ENCODE results near the gene KRTAP4-2.
"Not testable (repeated sequence)": the region's sequence is repeated elsewhere in the genome, so short reads cannot be mapped to it uniquely, and the experiment has no call there.

KRTAP4-2 gene

GRCh38 chr17:41160190-41160589, 17.8 kb downstream of the KRTAP4-2 start:
- not testable (repeated sequence) for H3K4me1 ChIP-seq (ENCODE audit: control insufficient read depth in 1 of 2, insufficient read depth in 2 of 2, low read length in 2 of 2); H3K4me3 ChIP-seq (ENCODE audit: low read depth in 1 of 2, low read length in 2 of 2); H3K36me3 ChIP-seq (ENCODE audit: control insufficient read depth in 1 of 2, insufficient read depth in 2 of 2, low read length in 2 of 2); H3K27me3 ChIP-seq (ENCODE audit: low read depth, low read length); H3K9me3 ChIP-seq (ENCODE audit: control insufficient read depth in 1 of 2, low read length in 2 of 2); H3K27ac ChIP-seq (ENCODE audit: low read length)

GRCh38 chr17:41153856-41154255, 24.2 kb downstream of the KRTAP4-2 start:
- H3K9me3 ChIP-seq (ENCODE audit: control insufficient read depth in 1 of 2, low read length in 2 of 2) = no peaks in the 10 kb centered on the region
- H3K27me3 ChIP-seq (ENCODE audit: low read depth, low read length) = no peaks in the 10 kb centered on the region
- no peaks in the 10 kb centered on the region for H3K4me1 ChIP-seq (ENCODE audit: control insufficient read depth in 1 of 2, insufficient read depth in 2 of 2, low read length in 2 of 2)
- no peak overlapping the region for H3K4me3 ChIP-seq (ENCODE audit: low read depth in 1 of 2, low read length in 2 of 2)
- H3K27ac ChIP-seq (ENCODE audit: low read length) = no peak overlapping the region
- no peaks in the 10 kb centered on the region for H3K36me3 ChIP-seq (ENCODE audit: control insufficient read depth in 1 of 2, insufficient read depth in 2 of 2, low read length in 2 of 2)

- no peak overlapping the region for H3K27ac ChIP-seq (ENCODE audit: low read length)
- H3K4me3 ChIP-seq (ENCODE audit: low read depth in 1 of 2, low read length in 2 of 2) = no peak overlapping the region
- H3K36me3 ChIP-seq (ENCODE audit: control insufficient read depth in 1 of 2, insufficient read depth in 2 of 2, low read length in 2 of 2) = no peaks in the 10 kb centered on the region
- H3K27me3 ChIP-seq (ENCODE audit: low read depth, low read length) = no peaks in the 10 kb centered on the region
- no peaks in the 10 kb centered on the region for H3K9me3 ChIP-seq (ENCODE audit: control insufficient read depth in 1 of 2, low read length in 2 of 2)
- H3K4me1 ChIP-seq (ENCODE audit: control insufficient read depth in 1 of 2, insufficient read depth in 2 of 2, low read length in 2 of 2) = no peaks in the 10 kb centered on the region
Observed at GRCh38 chr17:41151525-41151924, 26.5 kb downstream of the KRTAP4-2 start.

- no peaks in the 10 kb centered on the region for H3K9me3 ChIP-seq (ENCODE audit: control insufficient read depth in 1 of 2, low read length in 2 of 2)
- H3K36me3 ChIP-seq (ENCODE audit: control insufficient read depth in 1 of 2, insufficient read depth in 2 of 2, low read length in 2 of 2) = no peaks in the 10 kb centered on the region
- H3K27ac ChIP-seq (ENCODE audit: low read length) = no peak overlapping the region
- H3K4me1 ChIP-seq (ENCODE audit: control insufficient read depth in 1 of 2, insufficient read depth in 2 of 2, low read length in 2 of 2) = no peaks in the 10 kb centered on the region
- H3K4me3 ChIP-seq (ENCODE audit: low read depth in 1 of 2, low read length in 2 of 2) = no peak overlapping the region
- no peaks in the 10 kb centered on the region for H3K27me3 ChIP-seq (ENCODE audit: low read depth, low read length)
Observed at GRCh38 chr17:41150026-41150425, 28.0 kb downstream of the KRTAP4-2 start.

GRCh38 chr17:41149652-41149985, 28.4 kb downstream of the KRTAP4-2 start, which contains the start of gene KRTAP4-5:
TSS of gene KRTAP4-5 (minus strand) at chr17:41149825. CDS start at chr17:41149767, 58 bp downstream.
- H3K9me3 ChIP-seq (ENCODE audit: control insufficient read depth in 1 of 2, low read length in 2 of 2) = no peaks in the 10 kb centered on the region
- no peak within 1 kb of the TSS for H3K4me3 ChIP-seq (ENCODE audit: low read depth in 1 of 2, low read length in 2 of 2)
- no peaks in the 10 kb centered on the region for H3K27me3 ChIP-seq (ENCODE audit: low read depth, low read length)
- H3K4me1 ChIP-seq (ENCODE audit: control insufficient read depth in 1 of 2, insufficient read depth in 2 of 2, low read length in 2 of 2) = no peaks in the 10 kb centered on the region
- H3K27ac ChIP-seq (ENCODE audit: low read length) = no peak within 1 kb of the TSS
- no peaks in the 10 kb centered on the region for H3K36me3 ChIP-seq (ENCODE audit: control insufficient read depth in 1 of 2, insufficient read depth in 2 of 2, low read length in 2 of 2)

- not testable (repeated sequence) for H3K9me3 ChIP-seq (ENCODE audit: control insufficient read depth in 1 of 2, low read length in 2 of 2); H3K4me1 ChIP-seq (ENCODE audit: control insufficient read depth in 1 of 2, insufficient read depth in 2 of 2, low read length in 2 of 2); H3K27ac ChIP-seq (ENCODE audit: low read length); H3K27me3 ChIP-seq (ENCODE audit: low read depth, low read length); H3K36me3 ChIP-seq (ENCODE audit: control insufficient read depth in 1 of 2, insufficient read depth in 2 of 2, low read length in 2 of 2); H3K4me3 ChIP-seq (ENCODE audit: low read depth in 1 of 2, low read length in 2 of 2)
Observed at GRCh38 chr17:41148971-41149651, 28.9 kb downstream of the KRTAP4-2 start.

- no peaks in the 10 kb centered on the region for H3K27me3 ChIP-seq (ENCODE audit: low read depth, low read length)
- H3K27ac ChIP-seq (ENCODE audit: low read length) = no peak overlapping the region
- peaks cover 5 to 9% of the 10 kb centered on the region in 2 donors for H3K9me3 ChIP-seq (ENCODE audit: control insufficient read depth in 1 of 2, low read length in 2 of 2)
- H3K4me1 ChIP-seq (ENCODE audit: control insufficient read depth in 1 of 2, insufficient read depth in 2 of 2, low read length in 2 of 2) = no peaks in the 10 kb centered on the region
- H3K4me3 ChIP-seq (ENCODE audit: low read depth in 1 of 2, low read length in 2 of 2) = no peak overlapping the region
- H3K36me3 ChIP-seq (ENCODE audit: control insufficient read depth in 1 of 2, insufficient read depth in 2 of 2, low read length in 2 of 2) = no peaks in the 10 kb centered on the region
Observed at GRCh38 chr17:41147531-41148204, 30.4 kb downstream of the KRTAP4-2 start.

GRCh38 chr17:41145261-41145660, 32.8 kb downstream of the KRTAP4-2 start:
- peaks cover 5 to 19% of the 10 kb centered on the region in 2 donors for H3K9me3 ChIP-seq (ENCODE audit: control insufficient read depth in 1 of 2, low read length in 2 of 2)
- no peak overlapping the region for H3K27ac ChIP-seq (ENCODE audit: low read length)
- no peaks in the 10 kb centered on the region for H3K36me3 ChIP-seq (ENCODE audit: control insufficient read depth in 1 of 2, insufficient read depth in 2 of 2, low read length in 2 of 2)
- no peak overlapping the region for H3K4me3 ChIP-seq (ENCODE audit: low read depth in 1 of 2, low read length in 2 of 2)
- no peaks in the 10 kb centered on the region for H3K4me1 ChIP-seq (ENCODE audit: control insufficient read depth in 1 of 2, insufficient read depth in 2 of 2, low read length in 2 of 2)
- H3K27me3 ChIP-seq (ENCODE audit: low read depth, low read length) = no peaks in the 10 kb centered on the region

GRCh38 chr17:41144846-41145245, 33.2 kb downstream of the KRTAP4-2 start:
- Histone ChIP-seq H3K9me3 (ENCODE audit: control insufficient read depth in 1 of 2, low read length in 2 of 2) (peaks cover 5 to 23% of the 10 kb centered on the region in 2 donors), H3K27ac (ENCODE audit: low read length) (no peak overlapping the region), H3K36me3 (ENCODE audit: control insufficient read depth in 1 of 2, insufficient read depth in 2 of 2, low read length in 2 of 2) (no peaks in the 10 kb centered on the region), H3K4me3 (ENCODE audit: low read depth in 1 of 2, low read length in 2 of 2) (no peak overlapping the region), H3K4me1 (ENCODE audit: control insufficient read depth in 1 of 2, insufficient read depth in 2 of 2, low read length in 2 of 2) (no peaks in the 10 kb centered on the region), H3K27me3 (ENCODE audit: low read depth, low read length) (no peaks in the 10 kb centered on the region)

GRCh38 chr17:41141361-41141760, 36.7 kb downstream of the KRTAP4-2 start:
- H3K27ac ChIP-seq (ENCODE audit: low read length) = no peak overlapping the region
- peaks cover 5 to 23% of the 10 kb centered on the region in 2 donors for H3K9me3 ChIP-seq (ENCODE audit: control insufficient read depth in 1 of 2, low read length in 2 of 2)
- H3K27me3 ChIP-seq (ENCODE audit: low read depth, low read length) = no peaks in the 10 kb centered on the region
- no peak overlapping the region for H3K4me3 ChIP-seq (ENCODE audit: low read depth in 1 of 2, low read length in 2 of 2)
- no peaks in the 10 kb centered on the region for H3K36me3 ChIP-seq (ENCODE audit: control insufficient read depth in 1 of 2, insufficient read depth in 2 of 2, low read length in 2 of 2)
- no peaks in the 10 kb centered on the region for H3K4me1 ChIP-seq (ENCODE audit: control insufficient read depth in 1 of 2, insufficient read depth in 2 of 2, low read length in 2 of 2)

GRCh38 chr17:41140360-41141131, 37.5 kb downstream of the KRTAP4-2 start, which contains the start of gene KRTAP4-6:
TSS of gene KRTAP4-6 (minus strand) at chr17:41140544. CDS start at chr17:41140487, 57 bp downstream.
- Histone ChIP-seq H3K4me3 (ENCODE audit: low read depth in 1 of 2, low read length in 2 of 2) (no peak within 1 kb of the TSS), H3K27ac (ENCODE audit: low read length) (no peak within 1 kb of the TSS), H3K36me3 (ENCODE audit: control insufficient read depth in 1 of 2, insufficient read depth in 2 of 2, low read length in 2 of 2) (no peaks in the 10 kb centered on the region), H3K4me1 (ENCODE audit: control insufficient read depth in 1 of 2, insufficient read depth in 2 of 2, low read length in 2 of 2) (no peaks in the 10 kb centered on the region), H3K27me3 (ENCODE audit: low read depth, low read length) (no peaks in the 10 kb centered on the region), H3K9me3 (ENCODE audit: control insufficient read depth in 1 of 2, low read length in 2 of 2) (peaks cover 5 to 23% of the 10 kb centered on the region in 2 donors)
